Stimulated activated CD8-positive, alpha-beta memory T cell treated with anti-CD3 and anti-CD28 coated beads, Interleukin-4, amount 100 ng/mL, for 48 hours (primary cell): ENCODE data around the gene UBR4.

ENCODE experiments used
- DNase-seq: peaks from one replicate; pipeline ENCODE4 v3.0.0-alpha.2; 2020

The UBR4 gene

DNA sequence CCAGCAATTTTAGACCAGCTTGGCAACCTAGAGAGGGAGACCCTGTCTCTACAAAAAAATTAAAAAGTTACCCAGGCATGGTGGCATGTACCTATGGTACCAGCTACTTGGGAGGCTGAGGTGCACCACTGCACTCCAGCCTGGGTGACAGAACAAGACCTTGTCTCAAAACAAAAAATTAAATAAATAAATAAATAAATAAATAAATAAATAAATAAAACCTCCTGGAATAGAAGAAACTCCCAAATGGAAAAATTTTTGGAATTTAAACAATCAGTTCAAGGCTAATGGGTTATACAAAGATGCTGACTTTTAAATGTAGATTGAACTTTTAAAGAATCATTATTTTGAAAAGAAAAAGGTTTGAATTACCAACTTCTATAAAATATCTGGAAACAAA is 22.2 kb downstream of the UBR4 start:
- no peak for DNase-seq

DNA sequence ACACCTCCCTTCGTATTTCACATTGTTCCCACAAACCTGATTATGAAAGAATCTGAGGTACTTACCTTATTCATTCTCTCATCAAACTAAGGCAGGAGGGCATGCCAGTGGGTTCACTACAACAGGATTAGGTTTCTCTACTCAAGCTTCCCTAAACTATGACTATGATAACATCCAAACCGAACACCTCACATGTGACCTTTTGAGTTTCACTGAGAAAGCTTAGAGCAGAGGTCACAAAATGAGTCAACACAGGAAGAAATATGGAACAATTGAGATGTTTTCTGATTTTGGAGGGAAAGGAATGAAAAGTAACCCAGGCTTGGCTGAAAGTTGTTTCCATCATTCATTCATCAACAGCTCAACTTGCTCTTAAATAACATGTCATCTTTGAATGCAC is 24.1 kb downstream of the UBR4 start:
- DNase-seq = no peak

DNA sequence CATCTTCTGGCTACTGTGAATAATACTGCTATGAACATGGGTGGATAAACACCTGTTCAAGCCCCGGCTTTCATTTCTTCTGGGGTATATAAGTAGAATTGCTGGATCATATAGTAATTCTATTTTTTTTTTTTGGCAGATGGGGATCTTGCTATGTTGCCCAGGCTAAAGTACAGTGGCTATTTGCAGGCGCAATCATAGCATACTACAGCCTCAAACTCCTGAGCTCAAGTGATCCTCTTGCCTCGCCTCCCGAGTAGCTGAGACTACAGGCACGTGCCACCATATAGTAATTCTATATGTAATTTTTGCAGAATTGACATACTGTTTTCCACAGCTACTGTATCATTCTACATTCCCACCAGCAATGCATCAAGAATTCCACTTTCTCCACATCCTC is 27.8 kb downstream of the UBR4 start:
- DNase-seq = no peak

DNA sequence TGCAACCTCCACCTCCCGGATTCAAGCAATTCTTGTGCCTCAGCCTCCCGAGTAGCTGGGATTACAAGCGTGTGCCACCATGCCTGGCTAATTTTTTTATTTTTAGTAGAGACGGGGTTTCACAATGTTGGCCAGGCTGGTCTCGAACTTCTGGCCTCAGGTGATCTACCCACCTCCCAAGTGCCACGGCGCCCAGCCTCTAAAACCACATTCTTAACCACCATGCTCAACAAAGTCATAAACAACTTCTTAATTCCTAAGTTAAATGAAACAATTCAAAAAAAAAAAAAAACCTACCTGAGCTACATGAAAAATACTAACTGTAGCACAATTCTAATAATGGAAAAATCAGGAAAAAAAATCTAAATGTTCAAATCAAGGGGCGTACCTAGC is 29.8 kb downstream of the UBR4 start:
- DNase-seq = peak; percentile 30

DNA sequence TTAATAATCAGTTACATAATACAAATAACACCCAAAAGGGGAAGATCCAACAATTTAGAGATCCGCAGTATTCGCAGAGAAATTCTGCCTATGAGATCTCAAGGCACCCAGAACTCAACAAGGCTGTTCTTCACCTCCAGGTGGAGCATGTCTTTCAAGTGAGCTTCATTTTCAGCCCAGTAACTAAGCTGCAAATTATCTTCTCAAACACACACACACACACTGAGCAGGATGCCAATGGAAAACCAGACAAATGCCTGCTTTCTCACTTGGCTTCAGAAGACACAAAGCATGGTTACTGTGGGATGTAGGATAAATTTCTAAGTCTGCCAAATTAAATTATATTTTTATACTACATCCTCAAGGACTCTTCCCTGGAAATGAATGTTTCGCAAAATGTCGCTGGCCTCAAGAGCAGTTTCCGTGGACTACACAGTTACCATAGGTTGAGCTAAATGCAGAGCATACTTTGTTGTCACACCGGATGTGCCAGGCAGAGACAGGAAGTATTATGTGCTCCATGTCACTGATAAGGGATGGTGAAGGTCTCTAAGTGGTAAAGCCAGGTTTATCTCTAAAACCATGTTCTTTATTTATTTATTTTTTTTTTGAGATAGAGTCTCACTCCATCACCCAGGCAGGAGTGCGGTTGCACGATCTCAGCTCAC is 30.3 kb downstream of the UBR4 start:
- DNase-seq = no peak

DNA sequence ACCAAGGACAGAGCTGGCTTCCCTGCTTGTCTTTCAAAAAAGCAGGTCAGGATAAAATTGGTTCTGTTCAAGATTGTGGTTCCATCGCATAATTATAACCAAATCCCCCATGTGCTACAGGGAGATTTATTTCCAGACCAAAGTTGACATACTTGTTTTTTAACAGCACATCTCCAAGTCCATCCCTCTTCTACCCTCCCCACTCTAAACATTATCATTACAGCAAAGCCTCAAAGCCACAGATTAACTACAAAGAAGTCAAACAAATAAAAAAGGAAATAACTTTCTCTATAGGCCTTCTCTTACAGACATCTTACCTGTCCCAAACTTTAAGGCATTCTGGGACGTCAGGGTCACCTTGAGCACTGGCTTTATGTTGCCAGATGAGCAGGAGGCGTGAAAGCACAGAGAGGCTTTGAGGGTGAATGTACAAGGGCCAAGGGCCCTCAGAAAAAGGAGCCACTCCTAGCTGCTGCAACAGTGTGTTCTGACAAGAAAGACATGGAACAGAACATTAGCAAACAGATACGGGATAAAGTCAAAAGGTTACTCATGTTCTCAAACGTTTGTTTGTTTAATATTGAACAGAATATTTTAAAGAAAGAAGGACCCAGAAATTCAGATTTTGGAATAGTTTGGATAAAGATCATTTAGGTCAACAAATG is 31.2 kb downstream of the UBR4 start:
- DNase-seq = no peak

DNA sequence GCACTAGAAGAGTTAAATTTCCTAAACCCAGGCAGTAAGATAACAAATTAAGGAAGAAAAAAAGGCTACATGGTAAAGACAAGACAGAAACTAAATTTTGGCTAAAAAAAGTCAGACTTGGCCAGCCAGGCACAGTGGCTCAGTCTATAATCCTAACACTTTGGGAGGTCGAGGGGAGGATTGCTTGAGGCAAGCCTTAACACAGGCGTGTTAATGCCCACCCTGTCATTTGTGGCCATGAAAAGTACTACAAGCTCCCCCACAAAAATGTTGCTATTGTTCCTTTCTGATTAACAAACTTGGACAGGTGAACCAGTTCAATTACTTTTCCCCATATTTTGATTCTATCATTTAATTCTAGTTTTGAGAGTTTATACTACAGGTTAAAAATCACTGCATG is 32.3 kb downstream of the UBR4 start:
- DNase-seq = no peak

DNA sequence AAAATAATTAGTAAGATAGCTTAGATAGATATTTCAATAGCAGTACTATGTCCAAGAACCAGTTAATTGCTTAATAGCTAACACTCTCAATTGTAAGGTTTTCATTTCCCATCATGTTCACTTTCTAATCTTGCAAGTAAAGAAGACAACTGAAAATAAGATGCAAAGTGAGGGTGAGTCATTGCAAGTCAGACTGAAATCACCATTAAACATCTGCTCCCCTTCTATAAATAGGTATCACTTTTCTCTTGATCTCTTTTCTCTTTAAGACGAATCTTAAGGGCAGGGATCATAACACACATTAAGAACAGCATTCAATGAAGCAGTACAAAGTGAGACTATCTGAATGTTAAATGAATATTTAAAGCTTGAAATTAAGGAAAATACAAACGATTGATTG is 40.4 kb downstream of the UBR4 start:
- DNase-seq = no peak

DNA sequence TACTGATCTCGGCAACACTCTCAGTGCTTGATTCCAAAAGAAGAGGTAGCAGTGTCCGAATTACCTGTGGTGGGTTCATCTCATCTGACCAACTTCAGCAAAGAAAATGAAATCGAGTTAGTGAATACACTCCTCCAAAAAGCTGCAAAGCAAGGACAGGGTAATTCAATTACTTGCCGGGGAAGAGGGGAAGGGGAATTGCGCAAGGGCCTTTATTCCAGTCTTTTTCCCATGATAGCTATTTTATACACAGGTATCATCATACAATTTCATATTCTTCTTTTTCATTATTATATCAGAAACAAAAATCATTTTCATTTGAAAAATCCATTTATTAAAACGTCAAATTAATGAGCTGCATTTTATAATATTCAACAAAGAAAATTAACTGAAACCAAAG is 42.9 kb downstream of the UBR4 start:
- DNase-seq = no peak

DNA sequence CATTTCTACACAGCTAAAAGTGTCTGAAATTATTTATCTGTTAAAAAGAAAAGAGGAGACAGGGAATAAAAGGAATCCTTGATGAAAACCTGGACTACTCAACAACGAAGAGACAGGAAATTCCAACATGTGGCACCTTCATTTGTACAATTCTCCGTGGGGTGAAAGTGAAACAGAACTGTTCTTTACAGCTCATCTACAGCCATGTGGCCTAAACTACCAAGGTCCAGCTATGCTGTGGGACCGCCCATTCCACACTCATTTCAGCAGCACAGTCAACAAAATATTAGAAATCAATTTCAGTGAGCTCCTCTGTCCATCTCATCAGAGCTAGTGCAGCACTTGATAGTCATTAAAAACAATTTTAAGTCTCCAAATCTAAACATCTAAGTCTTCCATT is 44.0 kb downstream of the UBR4 start:
- no peak for DNase-seq

DNA sequence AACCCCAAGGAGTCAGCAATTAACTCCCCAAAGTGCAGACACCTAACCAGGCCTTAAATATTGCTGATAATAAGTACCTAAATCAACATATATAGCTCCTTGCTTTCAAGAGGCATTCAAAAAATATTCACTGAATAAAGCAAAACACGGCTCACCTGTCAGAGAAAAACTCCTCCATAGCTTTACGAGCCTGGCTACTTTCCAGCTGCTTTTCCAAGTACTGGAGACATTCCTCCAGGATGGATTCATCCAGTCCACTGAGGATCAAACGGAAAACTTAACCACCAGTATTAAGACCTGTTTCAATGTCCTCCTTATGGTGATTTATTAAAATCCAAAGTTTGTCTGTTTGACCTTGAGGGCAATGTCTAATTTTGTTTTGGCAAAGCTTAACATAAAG is 44.6 kb downstream of the UBR4 start:
- no peak for DNase-seq

DNA sequence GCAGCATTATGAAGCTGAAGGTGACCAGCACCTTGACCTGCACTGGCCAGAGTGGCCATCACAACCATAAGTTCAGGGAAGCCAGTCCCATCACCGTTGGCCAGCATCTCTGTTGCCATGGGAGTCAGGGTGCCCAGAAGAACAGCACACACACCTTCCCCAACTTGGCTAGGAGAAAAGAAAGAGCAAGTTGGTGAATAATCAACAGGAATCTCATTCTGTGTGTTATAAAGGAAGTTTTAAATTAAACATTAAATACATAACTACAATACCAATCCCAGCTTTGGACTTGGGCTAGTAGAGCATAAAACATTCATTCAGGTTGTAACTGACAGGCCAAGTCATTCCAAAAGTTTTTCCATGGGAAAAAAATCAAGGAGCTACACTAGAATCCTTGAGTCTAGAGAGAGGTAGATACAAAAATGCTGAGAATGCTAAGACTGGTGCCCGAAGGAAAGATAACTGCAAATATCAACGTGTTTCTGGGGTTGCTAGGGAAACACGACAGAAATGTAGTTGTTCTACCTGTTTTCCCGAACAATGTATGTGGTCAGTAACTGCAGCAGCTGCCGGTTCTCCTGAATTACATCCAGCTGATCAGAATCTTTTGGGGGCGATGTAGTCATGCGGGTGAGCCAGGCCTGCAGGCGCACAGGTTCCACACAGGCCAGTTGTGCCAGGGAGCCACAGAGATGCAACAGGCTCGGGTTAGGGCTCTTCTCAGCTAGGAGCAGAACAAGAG is 45.6 kb downstream of the UBR4 start:
- no peak for DNase-seq

DNA sequence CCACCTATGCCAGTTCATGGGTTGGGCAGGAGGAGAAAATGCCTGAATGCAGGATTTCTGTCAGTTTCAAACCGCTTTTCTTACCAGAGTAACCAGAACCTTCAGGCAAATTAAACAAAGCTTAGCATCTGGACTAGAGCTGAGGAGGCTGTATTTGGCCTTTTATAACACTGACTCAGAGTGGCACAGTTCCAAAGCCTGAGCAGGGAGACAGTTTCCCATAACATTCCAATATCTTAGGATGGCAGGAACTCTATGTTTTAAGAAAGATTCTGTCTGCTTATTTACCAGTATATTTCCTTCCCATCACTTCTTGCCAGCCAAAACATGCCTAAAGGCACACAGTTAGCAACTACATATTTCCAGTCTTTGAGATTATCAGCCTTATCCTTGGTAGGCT is 46.8 kb downstream of the UBR4 start:
- no peak for DNase-seq

DNA sequence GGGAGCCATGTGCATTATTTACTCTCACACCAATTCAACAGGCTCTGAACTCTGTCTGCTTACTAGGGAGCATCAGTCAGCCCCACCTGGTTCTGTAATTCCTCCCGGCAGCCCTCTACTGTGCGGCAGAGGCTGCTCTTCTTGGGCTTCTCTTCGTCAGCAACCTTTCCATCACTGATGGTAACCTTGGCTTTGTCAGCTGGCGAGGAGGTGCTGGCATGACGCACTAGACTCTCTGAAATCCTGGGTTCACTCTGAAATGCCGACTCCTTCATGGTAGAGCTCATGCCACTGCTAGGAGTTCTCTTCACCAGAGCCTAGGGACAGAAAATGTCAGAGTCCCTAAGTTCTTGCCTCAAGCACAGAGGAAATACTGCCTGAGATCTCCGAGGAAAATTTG is 49.2 kb downstream of the UBR4 start:
- DNase-seq = no peak

DNA sequence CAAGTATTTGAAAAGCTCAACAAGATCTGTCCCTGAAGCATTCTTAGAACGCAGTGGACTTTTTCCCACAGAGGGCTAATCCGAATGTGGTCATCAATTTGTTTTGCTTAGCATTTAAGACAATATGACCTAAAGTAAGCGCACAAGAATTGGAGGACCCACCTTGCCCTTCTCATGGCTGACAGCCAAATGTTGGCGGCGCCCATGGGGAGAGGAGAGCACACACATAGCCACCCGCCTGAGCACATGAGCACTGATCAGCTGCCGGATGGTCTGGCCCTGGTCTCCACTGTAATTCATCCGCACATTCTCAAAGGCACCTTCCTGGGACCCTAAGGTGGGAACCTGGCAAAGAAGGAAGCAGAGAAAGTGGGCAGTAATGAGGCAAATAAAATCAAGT is 52.4 kb downstream of the UBR4 start:
- DNase-seq = no peak

DNA sequence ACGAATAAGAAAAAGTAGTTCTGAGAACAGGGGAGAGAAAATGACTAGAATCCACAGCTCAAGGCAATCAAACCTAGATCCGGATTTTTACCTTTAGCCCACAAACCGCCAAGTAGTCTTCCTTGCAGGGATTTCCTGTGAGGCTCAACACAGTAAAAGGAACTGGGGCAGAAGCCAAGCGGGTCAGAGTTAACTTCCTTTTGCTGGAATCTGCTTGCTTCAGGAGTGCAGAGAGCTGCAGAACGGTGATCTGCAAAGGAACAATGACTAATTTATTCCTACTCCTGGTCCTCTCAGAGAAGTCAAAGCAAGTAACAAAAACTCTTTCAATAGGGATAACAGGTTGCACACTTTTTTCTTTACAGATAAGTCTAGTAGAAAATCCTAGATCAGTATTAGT is 53.4 kb downstream of the UBR4 start:
- no peak for DNase-seq

DNA sequence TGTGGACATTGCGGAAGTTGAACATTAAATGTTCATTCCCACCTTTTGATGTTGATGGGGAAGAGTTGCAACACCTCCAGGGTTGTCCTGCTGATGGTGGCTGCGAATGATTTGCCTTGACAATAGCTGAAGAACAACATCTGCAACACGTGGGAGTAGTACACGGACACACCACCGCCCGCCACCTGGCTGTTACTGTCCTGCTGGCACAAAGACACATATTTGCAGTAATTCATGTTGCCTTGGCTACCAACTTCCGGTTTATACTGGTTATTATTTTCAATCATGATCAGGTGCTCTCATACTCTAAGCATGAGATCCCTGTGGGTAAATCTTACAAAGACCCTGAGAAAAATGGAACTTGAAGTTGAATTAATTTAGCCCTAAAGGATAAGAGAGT is 55.2 kb downstream of the UBR4 start:
- no peak for DNase-seq

DNA sequence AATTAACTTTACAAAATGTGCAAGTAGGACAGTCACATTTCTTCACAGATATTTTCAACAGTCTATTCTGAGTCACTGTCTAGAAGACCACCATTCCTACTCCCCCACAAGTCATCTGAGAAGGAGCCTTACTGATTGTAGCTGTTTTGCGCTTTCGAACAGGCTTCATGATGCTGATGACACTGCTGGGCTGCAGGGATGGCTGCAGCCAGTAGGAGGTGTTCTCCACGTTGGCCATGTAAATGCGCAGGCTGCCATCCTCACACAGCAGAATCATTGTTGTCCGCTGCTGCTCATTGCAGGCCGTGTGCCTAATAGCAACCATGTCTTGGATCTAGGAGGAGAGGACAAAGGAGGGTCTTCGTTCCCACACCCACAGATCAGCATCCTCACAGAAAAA is 56.9 kb downstream of the UBR4 start:
- no peak for DNase-seq

DNA sequence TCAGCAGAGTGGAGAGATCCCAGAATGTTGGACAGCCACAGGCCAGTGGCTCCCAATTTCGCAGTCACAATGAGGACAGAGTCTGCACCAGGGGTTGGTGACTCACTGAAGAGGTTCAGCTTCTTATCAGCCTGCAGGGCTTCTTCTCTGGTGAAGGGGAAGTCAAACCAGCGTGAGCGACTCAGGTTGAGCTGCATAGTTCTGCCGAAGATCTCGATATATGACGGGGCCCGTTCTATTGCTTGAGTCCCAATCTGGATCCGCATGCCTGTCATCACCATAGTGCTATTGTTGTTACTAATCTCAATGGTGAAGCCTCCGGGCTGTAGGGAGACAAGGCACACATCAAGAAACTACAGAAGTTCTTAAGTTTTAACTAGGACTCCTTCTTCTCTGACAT is 58.5 kb downstream of the UBR4 start:
- no peak for DNase-seq

DNA sequence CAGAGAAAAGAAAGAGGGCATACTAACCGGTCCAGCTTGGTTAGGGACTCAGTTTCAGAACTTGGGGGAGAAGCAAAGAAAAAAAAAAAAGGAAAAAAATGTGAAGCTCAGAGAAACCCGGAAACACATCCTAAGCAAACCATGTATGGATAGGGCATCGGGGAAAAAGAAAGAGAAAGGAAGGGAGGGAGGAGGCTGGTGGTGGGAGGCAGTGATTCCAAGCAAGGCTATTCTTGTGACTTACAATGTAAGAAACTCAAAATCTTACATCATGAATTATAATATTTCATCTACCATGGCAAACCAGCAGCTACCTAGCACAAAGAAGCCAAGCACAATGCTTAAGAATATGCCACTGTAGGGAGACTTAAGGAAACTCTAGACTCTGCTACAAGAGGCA is 60.3 kb downstream of the UBR4 start:
- no peak for DNase-seq

DNA sequence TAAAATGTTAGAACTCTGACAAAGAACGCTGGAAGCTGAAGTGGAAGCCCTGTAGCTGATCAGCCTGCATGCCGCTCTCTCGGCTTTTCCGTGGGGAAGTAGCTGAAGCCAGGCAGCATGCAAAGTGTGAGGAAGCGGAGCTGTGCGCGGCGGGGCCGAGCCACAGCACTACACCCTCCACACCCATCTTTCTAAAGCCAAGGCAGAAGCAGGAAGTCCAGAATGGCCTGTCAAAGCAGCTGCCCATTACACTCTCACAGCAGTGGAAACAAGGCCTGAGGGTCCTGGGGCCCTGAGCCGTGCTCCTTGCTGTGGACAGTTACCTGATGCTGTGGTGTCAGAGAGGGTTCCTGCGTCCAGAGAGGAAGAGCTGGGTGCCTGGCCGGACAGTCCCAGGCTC is 69.6 kb downstream of the UBR4 start:
- no peak for DNase-seq

DNA sequence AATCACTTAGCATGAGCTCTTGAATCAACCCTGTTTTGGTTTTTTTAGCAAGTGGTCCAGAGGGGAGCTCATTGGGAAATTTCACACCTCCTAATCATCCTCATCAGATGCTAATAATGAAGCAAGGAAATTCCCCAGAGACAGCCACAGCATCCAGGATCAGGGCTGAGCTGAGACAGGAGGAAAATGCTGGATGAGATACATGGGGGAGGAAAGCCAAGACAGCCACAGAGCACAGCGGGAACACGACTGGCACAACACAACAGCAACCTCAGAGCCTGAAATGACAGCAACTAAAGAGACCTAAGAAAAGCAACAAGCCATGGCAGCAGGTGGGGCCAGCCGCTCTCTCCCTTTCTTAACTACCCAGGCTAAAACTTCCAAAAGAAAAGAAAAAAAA is 70.4 kb downstream of the UBR4 start:
- no peak for DNase-seq

DNA sequence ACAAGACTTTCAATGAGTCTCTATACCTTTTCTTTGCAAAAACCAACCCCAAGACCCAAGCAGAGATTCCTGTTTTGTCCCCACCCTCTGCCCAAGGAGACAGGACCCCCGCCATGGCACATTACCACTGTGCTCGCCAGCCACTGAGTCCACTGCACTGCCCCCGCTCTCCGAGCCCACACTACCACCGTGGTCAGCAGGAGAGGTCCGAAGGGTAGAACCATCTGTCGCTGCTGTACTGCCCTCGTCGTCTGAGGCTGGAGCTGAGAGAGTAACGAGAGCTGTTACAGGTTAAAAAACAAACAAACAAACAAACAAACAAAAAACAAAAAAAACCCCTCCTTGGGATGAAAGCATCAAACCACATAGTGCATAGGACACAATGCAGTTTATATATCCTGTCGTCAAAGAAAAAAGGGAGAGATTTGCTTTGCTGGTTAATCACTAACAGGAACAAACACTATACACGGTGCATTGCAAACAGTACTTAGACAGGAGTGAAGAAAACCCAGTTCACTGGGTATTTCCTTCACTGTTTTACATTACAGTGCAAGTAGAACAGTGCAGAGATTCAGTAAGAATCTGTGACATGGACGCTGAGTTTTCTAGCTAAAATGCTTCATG is 71.0 kb downstream of the UBR4 start:
- DNase-seq = no peak

DNA sequence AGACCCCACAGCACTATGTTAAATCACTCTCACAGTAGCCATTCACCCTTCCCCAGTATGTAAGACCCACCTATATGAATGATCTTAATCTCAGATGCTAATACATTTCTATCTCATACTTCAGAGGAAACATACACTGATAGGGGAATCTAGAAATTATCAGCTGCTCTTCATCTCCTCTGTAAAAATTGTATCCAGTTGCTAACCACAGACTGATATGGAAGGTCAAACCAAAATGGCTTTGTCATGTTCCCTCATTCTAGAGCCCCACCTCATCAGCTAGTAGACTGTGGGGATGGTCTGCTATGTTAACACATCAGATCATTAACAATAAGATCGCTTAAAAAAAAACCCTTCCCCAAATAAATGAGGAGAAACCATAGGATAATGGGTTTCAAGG is 71.7 kb downstream of the UBR4 start:
- DNase-seq = no peak
